Fibroblast of villous mesenchyme (primary cell): Measurements from ENCODE around the gene RAE1. TPM values are rescaled to one million over a fixed set of nuclear protein-coding genes. Genes with fewer than 3 reads are reported as not detected.
"Not testable (repeated sequence)": the region's sequence is repeated elsewhere in the genome, so short reads cannot be mapped to it uniquely, and the experiment has no call there.

Source experiments
- DNase-seq: peaks from one replicate; pipeline ENCODE4 v3.0.0-alpha.2; 2010; ENCODE audit warnings: low read depth
- H3K4me3 ChIP-seq: 2 replicates; pipeline ENCODE4 v1.5.1; 2011; ENCODE audit warnings: low read depth, mild to moderate bottlenecking, low read length
- CTCF ChIP-seq: IDR thresholded peaks from 2 replicates; pipeline ENCODE4 v1.5.1; 2012; ENCODE audit warnings: low read depth, mild to moderate bottlenecking, low read length; ENCODE audit not compliant: insufficient read depth
- total RNA-seq: library from RNA; depleted of rRNA; stranded (reverse); fragments of >200 nt; gene quantifications from 2 replicates; pipeline ENCODE4 v1.2.3, GENCODE V29; 2012

Gene RAE1
- total RNA-seq, 1 donor = 28.5 TPM

- no peak for TF ChIP-seq CTCF
- DNase-seq = peak; percentile 21
Observed at GRCh38 chr20:57414867-57415592, 64.0 kb downstream of the RAE1 start.

GRCh38 chr20:57415771-57416170 lies 64.7 kb downstream of the RAE1 start:
- TF ChIP-seq CTCF = no peak
- H3K4me3 ChIP-seq = no peak overlapping the region
- DNase-seq = no peak

More at GRCh38 chr20:57414867-57415592, 64.0 kb downstream of the RAE1 start:
- H3K4me3 ChIP-seq = no peak overlapping the region

- H3K4me3 ChIP-seq = no peak overlapping the region
- no peak for TF ChIP-seq CTCF
- DNase-seq = no peak
Observed at GRCh38 chr20:57416296-57417022, 65.4 kb downstream of the RAE1 start.

- DNase-seq = no peak
- no peak overlapping the region for H3K4me3 ChIP-seq
- TF ChIP-seq CTCF = no peak
Observed at GRCh38 chr20:57417051-57417689, 66.1 kb downstream of the RAE1 start.

- TF ChIP-seq CTCF = no peak
- no peak overlapping the region for H3K4me3 ChIP-seq
- DNase-seq = no peak
Observed at GRCh38 chr20:57417830-57418780, 67.0 kb downstream of the RAE1 start.

GRCh38 chr20:57419479-57419878 lies 68.4 kb downstream of the RAE1 start:
- not testable (repeated sequence) for H3K4me3 ChIP-seq, DNase-seq
